HG03354 (cell line): ENCODE results near the gene TSPAN32.
"Not testable (repeated sequence)": the region's sequence is repeated elsewhere in the genome, so short reads cannot be mapped to it uniquely, and the experiment has no call there.

ENCODE experiments used
- ATAC-seq: cut with Tn5 transposase; IDR thresholded peaks from one replicate; pipeline ENCODE4 v1.9.1; 2021; ENCODE audit warnings: mild to moderate bottlenecking; ENCODE audit not compliant: unreplicated experiment, poor library complexity, severe bottlenecking

Gene TSPAN32

DNA sequence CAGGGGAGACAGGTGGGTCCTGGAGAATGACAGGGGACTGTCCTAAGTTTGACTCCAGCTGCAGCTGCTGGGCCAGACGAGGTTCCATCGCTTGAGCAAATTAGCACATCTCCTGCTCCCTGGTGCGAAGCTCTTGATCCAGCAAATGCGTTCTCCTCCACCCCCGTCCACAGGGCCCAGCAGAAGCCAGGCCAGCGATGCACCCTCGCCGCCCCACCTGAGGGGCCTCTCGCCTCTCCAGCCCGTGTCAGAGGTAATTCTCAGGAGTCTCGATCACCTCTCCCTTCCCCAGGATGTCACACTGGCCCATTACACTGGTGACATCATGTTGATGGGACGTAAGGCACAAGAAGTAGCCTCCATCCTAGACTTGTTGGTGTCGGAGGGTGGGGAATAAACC lies 55.8 kb downstream of the TSPAN32 start:
- ATAC-seq = not testable (repeated sequence)

DNA sequence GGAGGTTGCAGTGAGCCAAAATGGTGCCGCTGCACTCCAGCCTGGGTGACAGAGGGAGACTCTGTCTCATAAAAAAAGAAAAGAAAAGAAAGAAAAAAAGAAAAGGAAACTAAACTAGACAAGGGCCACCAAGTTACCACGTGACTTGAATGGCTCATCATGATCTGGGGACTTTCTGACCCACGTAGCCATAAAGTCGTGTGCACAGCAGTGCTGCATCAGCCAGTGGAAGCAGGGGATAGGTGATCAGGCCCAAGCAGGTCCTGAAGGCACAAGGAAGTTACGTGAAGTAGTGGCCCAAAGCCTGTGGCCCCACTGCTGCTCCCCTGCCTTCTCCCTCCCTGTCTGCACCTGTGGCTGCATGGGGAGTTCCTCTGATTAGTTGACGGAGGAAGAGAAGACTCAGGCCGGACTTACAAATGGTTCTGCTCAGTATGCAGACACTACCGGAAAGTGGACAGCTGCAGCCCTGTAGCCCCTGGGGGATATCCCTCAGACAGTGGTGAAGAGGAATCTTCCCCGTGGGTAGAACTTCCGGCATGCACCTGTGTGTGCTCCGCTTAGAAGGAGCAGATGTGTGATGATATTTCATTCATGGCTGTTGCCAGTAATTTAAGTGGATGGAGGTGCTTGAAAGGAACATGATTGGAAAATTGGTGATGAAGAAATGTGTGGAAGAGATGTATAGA lies 57.1 kb downstream of the TSPAN32 start:
- ATAC-seq = no peak

DNA sequence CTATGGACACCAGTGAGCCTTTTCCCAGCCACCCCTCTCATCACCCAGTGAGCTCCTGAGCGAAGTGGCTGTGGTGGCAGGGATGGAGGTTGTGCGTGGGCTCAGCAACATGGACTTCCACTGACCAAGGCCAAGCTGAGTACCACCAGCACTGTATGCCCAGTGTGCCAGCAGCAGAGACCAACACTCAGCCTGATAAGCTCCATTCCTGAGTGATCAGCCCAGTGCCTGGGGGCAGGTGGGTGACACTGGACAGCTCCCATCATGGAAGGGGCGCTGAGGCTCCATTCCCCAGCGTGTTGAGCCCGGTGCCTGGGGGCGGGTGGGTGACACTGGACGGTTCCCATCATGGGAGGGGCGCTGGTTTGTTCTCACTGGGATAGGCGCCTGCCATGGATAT lies 57.7 kb downstream of the TSPAN32 start:
- ATAC-seq = no peak

DNA sequence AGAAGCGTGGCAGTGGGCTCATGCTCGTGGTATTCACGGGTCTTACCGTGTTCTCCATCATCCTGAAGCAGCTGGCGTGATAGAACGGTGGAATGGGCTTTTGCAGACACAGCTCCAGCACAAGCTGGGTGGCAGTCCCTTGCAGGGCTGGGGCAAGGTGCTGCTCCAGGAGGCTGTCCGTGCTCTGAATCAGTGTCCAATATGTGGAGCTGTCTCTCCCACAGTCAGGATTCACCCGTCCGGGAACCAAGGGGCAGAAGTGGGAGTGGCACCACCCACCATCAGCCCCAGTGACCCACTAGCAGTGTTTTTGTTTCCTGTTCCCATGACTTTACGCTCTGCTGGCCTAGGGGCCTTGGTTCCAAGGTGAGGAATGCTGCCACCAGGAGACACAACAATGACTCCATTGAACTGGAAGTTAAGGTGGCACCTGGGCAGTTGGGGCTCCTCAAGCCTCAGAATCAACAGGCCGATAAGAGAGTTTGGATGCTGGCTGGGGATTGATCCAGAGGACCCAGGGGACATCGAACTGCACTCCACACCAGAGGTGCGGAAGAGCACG lies 58.3 kb downstream of the TSPAN32 start:
- ATAC-seq = no peak

DNA sequence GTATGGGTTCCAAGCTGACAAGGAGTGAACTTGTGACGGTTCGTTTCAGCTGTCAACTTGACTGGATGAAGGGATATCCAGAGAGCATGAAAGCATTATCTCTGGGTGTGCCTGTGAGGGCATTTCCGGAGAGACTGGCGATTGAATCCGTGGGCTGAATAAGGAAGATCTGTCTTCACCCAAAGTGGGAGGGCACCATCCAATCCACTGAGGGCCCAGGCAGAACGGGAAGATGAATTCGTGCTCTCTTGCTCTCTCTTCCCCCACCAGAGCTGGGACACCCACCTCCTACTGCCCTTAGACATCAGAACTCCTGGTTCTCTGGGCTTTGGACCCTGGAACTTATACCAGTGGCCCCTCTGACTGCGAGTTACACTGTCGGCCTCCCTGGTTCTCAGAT lies 59.8 kb downstream of the TSPAN32 start:
- ATAC-seq = no peak

DNA sequence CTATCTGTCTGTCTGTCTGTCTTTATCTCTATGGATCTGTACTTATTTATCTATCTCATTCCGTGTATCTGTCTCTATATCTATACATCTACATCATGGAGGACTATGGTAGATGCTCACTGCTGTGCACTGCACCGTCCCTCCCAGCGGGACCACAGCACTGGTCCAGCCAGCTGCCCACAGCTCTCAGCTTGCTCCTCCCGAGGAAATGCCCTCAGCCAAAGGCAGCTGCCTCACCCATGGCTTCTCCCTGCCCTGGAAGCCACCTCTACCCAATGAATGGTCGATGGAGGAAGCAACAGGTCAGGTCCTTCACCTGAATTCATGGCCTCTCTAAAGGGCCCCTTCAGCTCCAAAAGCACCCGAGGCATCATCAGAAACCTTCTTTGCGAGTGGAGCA lies 60.6 kb downstream of the TSPAN32 start:
- ATAC-seq = no peak

DNA sequence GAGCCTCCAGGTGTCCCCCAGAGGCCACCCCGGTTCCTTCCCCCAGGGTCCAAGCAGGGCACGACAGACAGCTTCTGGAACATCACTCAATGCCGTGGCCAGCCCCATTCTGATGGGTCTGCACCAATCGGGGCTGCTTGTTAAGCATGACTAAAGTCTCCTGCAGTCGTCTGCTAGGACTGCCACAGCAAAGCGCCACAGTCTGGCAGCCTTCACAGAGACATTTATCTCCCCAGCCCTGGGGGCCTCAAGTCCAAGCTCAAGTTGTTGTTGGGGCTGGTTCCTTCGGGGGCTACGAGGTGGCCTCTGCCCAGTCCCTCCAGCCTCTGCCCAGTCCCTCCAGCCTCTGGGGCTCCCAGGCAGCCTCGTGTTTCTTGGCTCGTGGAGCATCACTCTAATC lies 61.3 kb downstream of the TSPAN32 start:
- no peak for ATAC-seq

DNA sequence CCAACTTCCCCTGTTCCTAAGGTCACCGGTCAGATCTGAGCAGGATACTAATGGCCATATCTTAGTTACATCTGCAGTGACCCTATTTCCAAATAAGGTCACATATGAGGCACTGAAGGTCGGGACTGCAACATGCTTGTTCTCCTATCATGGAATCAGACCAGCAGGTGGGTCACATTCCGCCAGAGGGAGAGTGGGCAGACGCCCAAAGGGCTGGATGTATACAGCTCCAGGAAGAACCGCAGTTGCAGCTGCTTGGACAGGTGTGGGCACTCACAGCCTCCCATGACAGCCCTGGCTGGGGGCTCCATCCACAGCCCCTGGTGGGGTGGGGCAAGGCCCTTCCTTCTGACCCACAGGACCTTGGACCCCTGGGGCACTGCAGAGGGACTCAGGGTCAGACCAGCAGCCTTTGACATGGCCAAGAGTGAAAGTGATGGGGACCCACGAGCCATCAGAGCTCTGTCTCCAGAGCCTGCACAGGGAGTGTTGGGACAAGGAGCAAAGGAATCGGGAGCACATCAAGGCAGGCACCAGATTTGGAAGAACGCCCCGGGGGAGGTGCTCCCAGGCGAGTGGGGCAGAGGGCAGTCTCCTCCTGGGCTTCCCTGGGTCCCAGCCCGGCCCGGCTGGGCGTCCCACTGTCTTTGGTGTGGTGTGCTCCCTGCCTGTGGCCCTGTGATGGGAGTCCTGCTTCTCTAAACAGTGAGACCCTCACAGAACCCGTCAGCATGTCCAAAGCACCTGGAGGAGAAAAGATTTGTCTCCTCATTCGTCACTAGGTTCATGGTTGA lies 62.0 kb downstream of the TSPAN32 start:
- ATAC-seq = no peak

DNA sequence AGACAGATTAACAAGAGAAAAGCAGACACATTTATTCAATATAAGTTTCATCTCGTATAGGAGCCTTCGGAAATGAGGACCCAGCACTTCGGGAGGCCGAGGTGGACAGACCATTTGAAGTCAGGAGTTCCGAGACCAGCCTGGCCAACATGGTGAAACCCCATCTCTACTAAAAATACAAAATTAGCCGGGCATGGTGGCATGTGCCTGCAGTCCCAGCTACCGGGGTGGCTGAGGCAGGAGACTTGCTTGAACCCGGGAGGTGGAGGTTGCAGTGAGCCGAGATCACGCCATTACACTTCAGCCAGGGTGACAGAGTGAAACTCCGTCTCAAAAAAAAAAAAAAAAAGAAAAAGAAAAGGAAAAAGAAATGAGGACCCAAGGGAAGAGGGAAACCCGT lies 62.6 kb downstream of the TSPAN32 start:
- ATAC-seq = not testable (repeated sequence)

DNA sequence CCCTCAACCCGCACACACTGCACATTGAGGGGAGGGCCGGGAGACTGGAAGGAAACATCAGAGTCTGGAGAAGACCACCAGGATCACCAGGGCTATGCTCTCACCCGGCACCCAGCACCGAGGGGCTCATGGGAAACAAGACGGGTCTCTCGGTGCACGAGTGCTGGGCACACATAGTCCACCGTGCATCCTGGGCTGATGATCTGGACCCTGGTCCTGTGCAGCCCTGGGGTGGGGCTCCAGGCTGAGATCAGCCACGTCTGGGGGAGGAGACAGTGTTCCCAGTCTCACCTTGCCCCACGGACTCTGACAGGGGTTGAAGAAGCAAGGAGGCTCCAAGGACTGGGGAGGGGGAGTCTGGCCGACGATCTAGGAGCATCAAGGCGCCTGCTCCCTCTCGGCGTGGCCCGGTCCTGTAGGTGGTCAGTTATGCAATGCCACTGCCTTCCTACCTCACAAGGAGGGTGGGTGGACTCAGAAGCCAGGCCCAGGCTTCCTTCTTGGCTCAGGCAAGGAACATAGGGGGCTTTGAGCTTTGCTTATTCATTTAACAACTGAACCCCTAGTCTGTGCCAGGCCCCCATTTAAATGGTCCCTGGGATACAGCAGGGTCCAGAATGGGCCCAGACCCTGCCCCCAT lies 63.9 kb downstream of the TSPAN32 start:
- no peak for ATAC-seq

DNA sequence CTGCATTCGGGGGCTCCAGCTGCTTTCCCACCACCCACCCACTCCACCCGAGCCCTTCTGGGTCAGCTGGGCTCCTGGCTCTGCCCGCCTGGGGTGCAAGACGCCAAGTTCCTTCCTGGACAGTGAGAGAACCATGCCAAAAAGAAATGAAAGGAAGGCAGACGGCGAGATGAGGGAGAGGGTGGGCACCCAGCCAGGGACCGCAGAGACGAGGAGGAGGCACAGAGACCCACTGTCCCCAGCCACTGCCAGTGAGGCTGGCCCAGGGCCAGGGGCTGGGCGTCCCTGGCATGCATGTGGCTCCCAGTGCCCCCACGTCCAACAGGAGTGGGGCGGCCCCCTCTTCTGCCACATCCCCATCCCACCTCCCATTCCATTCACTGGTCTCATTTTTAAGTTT lies 64.5 kb downstream of the TSPAN32 start:
- no peak for ATAC-seq

DNA sequence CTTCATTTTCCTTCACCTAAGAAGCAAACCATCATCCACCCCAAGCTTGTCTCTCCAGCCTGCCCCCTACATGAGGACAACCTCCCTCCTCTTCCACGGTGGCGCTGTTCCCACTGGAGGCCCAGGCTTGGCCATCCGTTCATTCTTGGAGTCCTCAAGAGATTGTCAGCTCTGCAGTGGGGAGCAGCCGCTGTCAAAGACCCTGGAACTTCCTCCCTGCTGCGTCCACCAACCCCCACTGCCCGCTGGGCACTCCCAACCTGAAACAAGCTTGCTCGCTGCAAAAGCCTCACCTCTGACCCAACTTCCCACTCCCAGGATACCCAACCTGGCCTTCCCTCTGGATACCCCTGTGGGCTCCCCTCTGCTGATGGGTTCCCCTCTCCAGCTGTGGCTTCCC lies 64.9 kb downstream of the TSPAN32 start:
- ATAC-seq = no peak

DNA sequence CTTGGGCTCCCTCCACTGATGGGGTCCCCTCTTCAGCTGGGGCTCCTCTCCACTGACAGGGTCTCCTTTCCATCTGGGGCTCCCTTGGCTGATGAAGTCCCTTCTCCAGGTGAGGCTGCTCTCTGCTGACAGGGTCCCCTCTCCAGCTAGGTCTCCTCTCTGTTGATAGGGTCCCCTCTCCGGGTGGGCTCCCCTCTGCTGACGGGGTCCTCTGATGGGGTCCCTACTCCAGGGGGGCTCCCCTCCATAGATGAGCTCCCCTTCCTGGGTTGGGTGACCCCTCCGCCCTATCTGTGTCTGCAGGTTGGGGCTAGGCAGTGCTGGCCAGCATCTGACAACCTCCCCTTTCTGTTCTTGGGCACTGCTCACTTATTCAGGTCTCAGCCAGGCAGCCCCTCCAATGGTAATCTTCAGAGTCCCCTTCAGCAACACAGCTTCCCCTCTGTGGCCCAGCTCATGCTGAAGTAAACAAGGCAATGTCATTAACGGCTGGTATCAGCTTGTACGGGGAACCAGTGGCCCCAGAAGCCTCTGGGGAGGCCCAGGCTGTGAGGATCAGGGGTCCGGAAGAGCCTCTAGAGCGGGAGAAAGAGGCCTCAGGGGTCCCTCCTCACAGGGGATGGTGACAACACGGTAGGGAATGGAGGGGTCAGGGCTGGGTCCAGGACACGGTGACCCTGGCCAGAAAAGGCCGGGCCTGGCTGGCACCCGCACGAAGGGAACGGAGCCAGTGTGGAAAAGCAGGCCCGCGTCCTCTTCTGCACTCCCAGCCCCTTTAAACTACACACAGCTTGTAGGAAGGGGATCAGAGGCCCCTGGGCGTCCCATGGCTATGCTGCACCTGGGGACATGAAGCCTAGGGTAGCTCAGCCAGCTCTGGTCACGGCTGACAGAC lies 65.7 kb downstream of the TSPAN32 start:
- no peak for ATAC-seq
